HepG2 (cell line): ENCODE measurements around the gene DEFB112. TPM values are rescaled to one million over a fixed set of nuclear protein-coding genes. Genes with fewer than 3 reads are reported as not detected.

ENCODE experiments used
- ATAC-seq: fragments of 200-7000 bp; cut with Tn5 transposase; 3 replicates; pipeline ENCODE4 v1.9.1; 2020; ENCODE audit warnings: mild to moderate bottlenecking, moderate library complexity
- BruUV-seq: library from RNA; stranded (reverse); fragments of 400-500 nt; replicated peaks from 2 replicates; lab custom pipeline; 2021; lab: Mats Ljungman, UMichigan
- CTCF ChIA-PET: fragments of 300-600 bp; formaldehyde crosslinking; extraction: SDS; loops from one replicate; lab custom pipeline; 2021; ENCODE audit warnings: low total read pairs, inconsistent platforms, low intra/inter-chr PET ratio; lab: Yijun Ruan, JAX
- POLR2A ChIA-PET: fragments of 350-600 bp; sonication (Branson Sonifier 250); formaldehyde crosslinking; loops from one replicate; lab custom pipeline; 2020; ENCODE audit warnings: antibody characterized with exemption, inconsistent platforms; lab: Yijun Ruan, JAX
- DNase-seq: peaks from one replicate; pipeline ENCODE4 v3.0.0-alpha.2; 2015; ENCODE audit warnings: low spot score
- FAIRE-seq: peaks from 3 replicates; lab custom pipeline; 2011; peaks lifted over from hg19 to GRCh38; lab: Jason Lieb, UNC
- H2AFZ ChIP-seq: one replicate; pipeline ENCODE4 v1.6.1; 2011; ENCODE audit warnings: low read length, inconsistent platforms
- H3K27ac ChIP-seq: fragments of 300-600 bp; 3 replicates; pipeline ENCODE4 v1.8.0; 2011; ENCODE audit warnings: mixed run types, mild to moderate bottlenecking, mixed read lengths, low read length, inconsistent platforms; ENCODE audit not compliant: insufficient read depth; ENCODE audit errors: extremely low read length
- H3K27me3 ChIP-seq, 2 experiments: fragments of 200-600 bp in 1 of 2; 2 replicates in 1 of 2; 3 replicates in 1 of 2; pipeline versions ENCODE4 v1.6.0 to v1.8.0; 2011; ENCODE audit warnings: low read length in 2 of 2, mild to moderate bottlenecking in 2 of 2, moderate library complexity in 2 of 2, inconsistent platforms in 1 of 2; ENCODE audit not compliant: insufficient read depth in 2 of 2, control insufficient read depth in 1 of 2
- H3K36me3 ChIP-seq, 2 experiments: fragments of 200-600 bp in 1 of 2; replicated peaks in 1 of 2; 2 replicates in 1 of 2; 3 replicates in 1 of 2; pipeline versions ENCODE4 v1.5.1 to v1.8.0; 2011; ENCODE audit warnings: low read length in 2 of 2, inconsistent platforms in 1 of 2; ENCODE audit not compliant: insufficient read depth in 2 of 2, control insufficient read depth in 1 of 2
- H3K4me1 ChIP-seq: 2 replicates; pipeline ENCODE4 v1.5.1; 2012; ENCODE audit warnings: low read length, inconsistent platforms; ENCODE audit not compliant: insufficient read depth
- H3K4me2 ChIP-seq: 2 replicates; pipeline ENCODE4 v1.6.0; 2011; ENCODE audit warnings: low read depth, low read length, inconsistent platforms
- H3K4me3 ChIP-seq, 3 experiments: fragments of 200-600 bp in 1 of 3; sonication (generic), shearing (Covaris generic) in 1 of 3; replicated peaks in 1 of 3; 2 replicates each; pipeline ENCODE4 v1.5.1; 2011 to 2016; ENCODE audit warnings: low read length in 3 of 3, inconsistent platforms in 2 of 3, low read depth in 2 of 3, mild to moderate bottlenecking in 2 of 3, control low read depth in 1 of 3, mixed read lengths in 1 of 3; ENCODE audit not compliant: insufficient read depth in 1 of 3
- H3K79me2 ChIP-seq: one replicate; pipeline ENCODE4 v1.6.1; 2011; ENCODE audit warnings: low read length, inconsistent platforms; ENCODE audit not compliant: insufficient read depth
- H3K9ac ChIP-seq: 2 replicates; pipeline ENCODE4 v1.6.0; 2011; ENCODE audit warnings: mild to moderate bottlenecking, low read depth, low read length, inconsistent platforms; ENCODE audit not compliant: insufficient read depth
- H3K9me3 ChIP-seq: 2 replicates; pipeline ENCODE4 v1.5.1; 2012; ENCODE audit warnings: mild to moderate bottlenecking, low read length
- H4K20me1 ChIP-seq: 2 replicates; pipeline ENCODE4 v1.6.0; 2011; ENCODE audit warnings: inconsistent platforms, mild to moderate bottlenecking, low read length, moderate library complexity; ENCODE audit not compliant: insufficient read depth
- AHR ChIP-seq: IDR thresholded peaks from 2 replicates; pipeline ENCODE4 v1.6.1; 2018; ENCODE audit warnings: missing genetic modification reagents, missing compliant biosample characterization
- ESRRA ChIP-seq: sonication (generic); formaldehyde crosslinking; IDR thresholded peaks from 2 replicates; pipeline ENCODE4 v1.5.1; 2020; ENCODE audit warnings: mild to moderate bottlenecking, low read depth, missing genetic modification reagents
- HNF4G ChIP-seq, 2 experiments: sonication (generic) in 1 of 2; formaldehyde crosslinking in 1 of 2; IDR thresholded peaks; 2 replicates each; pipeline versions ENCODE4 v1.4.0 to v1.6.1; 2011 to 2020; ENCODE audit warnings: borderline replicate concordance in 2 of 2, low read depth in 2 of 2, mild to moderate bottlenecking in 2 of 2, low read length in 1 of 2, missing genetic modification reagents in 1 of 2, moderate library complexity in 1 of 2
- HOMEZ ChIP-seq: IDR thresholded peaks from 2 replicates; pipeline ENCODE4 v1.6.1; 2016; ENCODE audit warnings: low read depth
- MTA3 ChIP-seq: sonication (generic); formaldehyde crosslinking; IDR thresholded peaks from 2 replicates; pipeline ENCODE4 v1.4.0; 2020; ENCODE audit warnings: missing genetic modification reagents
- TRAFD1 ChIP-seq: sonication (generic); formaldehyde crosslinking; IDR thresholded peaks from 2 replicates; pipeline ENCODE4 v1.5.1; 2020; ENCODE audit warnings: missing genetic modification reagents, mild to moderate bottlenecking, borderline replicate concordance
- ZBTB1 ChIP-seq: sonication (generic); formaldehyde crosslinking; IDR thresholded peaks from 2 replicates; pipeline ENCODE4 v1.4.0; 2020; ENCODE audit warnings: missing genetic modification reagents, borderline replicate concordance
- ZBTB25 ChIP-seq: IDR thresholded peaks from 2 replicates; pipeline ENCODE4 v1.6.1; 2018; ENCODE audit warnings: missing genetic modification reagents
- ZNF101 ChIP-seq: sonication (generic); formaldehyde crosslinking; IDR thresholded peaks from 2 replicates; pipeline ENCODE4 v1.4.0; 2020; ENCODE audit warnings: mild to moderate bottlenecking, low read depth, missing genetic modification reagents, borderline replicate concordance
- ZNF124 ChIP-seq: sonication (generic); formaldehyde crosslinking; IDR thresholded peaks from 2 replicates; pipeline ENCODE4 v1.4.0; 2020; ENCODE audit warnings: missing genetic modification reagents
- ZNF362 ChIP-seq: sonication (generic); formaldehyde crosslinking; IDR thresholded peaks from 2 replicates; pipeline ENCODE4 v1.4.0; 2020; ENCODE audit warnings: missing genetic modification reagents, mild to moderate bottlenecking, borderline replicate concordance
- ZNF510 ChIP-seq: sonication (generic); formaldehyde crosslinking; IDR thresholded peaks from 2 replicates; pipeline ENCODE4 v1.4.0; 2020; ENCODE audit warnings: low read depth, mild to moderate bottlenecking, missing genetic modification reagents
- ZNF574 ChIP-seq: sonication (generic); formaldehyde crosslinking; IDR thresholded peaks from 2 replicates; pipeline ENCODE4 v1.4.0; 2020; ENCODE audit warnings: missing genetic modification reagents
- ZNF7 ChIP-seq: IDR thresholded peaks from 2 replicates; pipeline ENCODE4 v1.6.1; 2016; ENCODE audit warnings: missing biosample characterization, missing genetic modification reagents
- ZNF891 ChIP-seq: sonication (generic); formaldehyde crosslinking; IDR thresholded peaks from 2 replicates; pipeline ENCODE4 v1.5.0; 2020; ENCODE audit warnings: mild to moderate bottlenecking, missing genetic modification reagents
- WGBS: methylation state at CpG from one replicate; pipeline ENCODE4 v1.1.6; 2017; ENCODE audit warnings: low lambda C conversion rate; 5-methylcytosine and 5-hydroxymethylcytosine counted together
- in situ Hi-C: cut with HindIII; loops from 2 replicates; pipeline ENCODE4 v1.10.0; 2017; ENCODE audit warnings: low pct_unique_long_range_greater_than_20kb; ENCODE audit not compliant: extremely low pct_ligation_motif_present
- intact Hi-C: fragments of 100-400 bp; cut with micrococcal nuclease; formaldehyde crosslinking; loops from one replicate; pipeline ENCODE4 v1.10.0; 2022; ENCODE audit not compliant: unreplicated experiment
- polyA plus RNA-seq, 8 experiments: library from polyadenylated mRNA; depleted of rRNA in 3 of 8; stranded (reverse) in 7 of 8; unstranded in 1 of 8; fragments of >200 nt; fragmentation: Illumina TruSeq in 4 of 8; extraction: Trizol in 4 of 8; gene quantifications; 2 replicates each; pipeline versions ENCODE4 v1.2.1 to v1.2.3, GENCODE V29; 2011 to 2016; ENCODE audit warnings: low read depth in 4 of 8, missing spikeins in 1 of 8, mixed read lengths in 1 of 8; ENCODE audit not compliant: insufficient read depth in 1 of 8
- total RNA-seq, 5 experiments: library from RNA; depleted of rRNA; stranded (reverse); fragments of >200 nt; fragmentation: Illumina TruSeq; extraction: Trizol; gene quantifications; 2 replicates each; pipeline ENCODE4 v1.2.3, GENCODE V29; 2016; ENCODE audit warnings: low read depth in 1 of 5

DEFB112 gene
- total and polyA plus RNA-seq, 2 of the 13 experiments (the other 11 are each of a cell fraction or from before 2014, with no cell fraction given): not detected

- ChIA-PET CTCF (no interaction called here), POLR2A (interaction anchor here (1.2 kb wide), 1 partner anchor 10 kb away, joined by 3 read pairs; no protein-coding TSS in a partner anchor)
- no peaks in the 10 kb centered on the region for H3K36me3 ChIP-seq
- H3K27ac ChIP-seq: peak overlapping the region; percentile 85
- peaks cover 68% of the 10 kb centered on the region for H3K4me1 ChIP-seq
- intact Hi-C loops (no loop called here), in situ Hi-C loops (no loop called here)
- peak overlapping the region; percentile 27 to 45 (median 43); a peak in 4 of 6 replicates for H3K4me3 ChIP-seq
- H3K27me3 ChIP-seq: no peaks in the 10 kb centered on the region
- peak; percentile 23 for FAIRE-seq
- H3K9ac ChIP-seq: peak overlapping the region; percentile 19; the same call in 1 of the 2 replicates
- TSS peak; percentile 70 for BruUV-seq
- H3K9me3 ChIP-seq: no peaks in the 10 kb centered on the region
- H3K4me2 ChIP-seq: peak overlapping the region; percentile 75
- WGBS: 0% methylated on average over 1 of the region's 1 CpG
- no peaks in the 10 kb centered on the region for H4K20me1 ChIP-seq
- ATAC-seq: peak; percentile 92
- H2AFZ ChIP-seq: no peak overlapping the region
- peak; percentile 66 for DNase-seq
- no peaks in the 10 kb centered on the region for H3K79me2 ChIP-seq
- no peak for TF ChIP-seq ZNF574 (CRISPR knock-in tag)
- TF ChIP-seq ZBTB25 (CRISPR knock-in tag): no peak
- TF ChIP-seq ZNF362 (CRISPR knock-in tag): no peak
- TF ChIP-seq MTA3 (CRISPR knock-in tag): no peak
- TF ChIP-seq ZNF124 (CRISPR knock-in tag): 0 out of 2 replicates have a peak, but pooled peaks have one; percentile 46
- peak; percentile 59 for TF ChIP-seq HNF4G (IDR thresholded peaks at IDR 0.05; ENCODE audit: borderline replicate concordance, low read depth, low read length)
- no peak for TF ChIP-seq HNF4G (CRISPR knock-in tag; IDR thresholded peaks at IDR 0.05; ENCODE audit: borderline replicate concordance, low read depth)
- no peak for TF ChIP-seq TRAFD1 (CRISPR knock-in tag)
- TF ChIP-seq HOMEZ (CRISPR knock-in tag): no peak
- TF ChIP-seq ESRRA (CRISPR knock-in tag): no peak
- no peak for TF ChIP-seq ZNF7 (CRISPR knock-in tag)
- TF ChIP-seq ZNF510: no peak
- no peak for TF ChIP-seq ZNF891 (CRISPR knock-in tag)
- TF ChIP-seq ZBTB1 (CRISPR knock-in tag): no peak
- TF ChIP-seq AHR (CRISPR knock-in tag): no peak
- no peak for TF ChIP-seq ZNF101
These were observed 44.2 kb upstream of the DEFB112 start for GRCh38 chr6:50093938-50094272.
